ENCODE measurements around the gene IL17RE.

Gene IL17RE

DNA sequence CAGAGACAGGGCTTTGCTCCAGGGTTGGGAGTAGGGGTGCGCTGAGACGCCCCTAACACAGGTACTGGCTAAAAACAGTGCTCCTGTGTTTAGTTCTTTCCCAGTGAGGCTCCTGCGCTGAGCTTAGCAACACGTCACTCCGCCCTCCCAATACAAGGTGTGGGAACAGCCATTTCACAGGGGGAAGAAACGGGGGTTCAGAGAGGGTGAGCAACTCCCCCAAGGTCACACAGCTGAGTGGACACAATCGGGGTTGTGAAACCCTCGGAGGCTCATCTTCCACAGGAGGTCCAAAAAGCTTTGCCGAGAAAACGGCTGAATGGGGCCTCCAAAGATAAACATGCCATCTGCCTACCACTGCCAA lies 48.9 kb downstream of the IL17RE start:
- in situ Hi-C loops (cut with MboI; ENCODE audit: low sequenced_read_pairs), result no loop called here

- in situ Hi-C loops (cut with MboI; ENCODE audit: low sequenced_read_pairs), result no loop called here
Measured at GRCh38 chr3:9951962-9952805, 49.5 kb downstream of the IL17RE start, which contains the start of gene PRRT3. Gene PRRT3 (minus strand): TSS chr3:9952408. CDS start chr3:9950115, 2,293 bp downstream.

DNA sequence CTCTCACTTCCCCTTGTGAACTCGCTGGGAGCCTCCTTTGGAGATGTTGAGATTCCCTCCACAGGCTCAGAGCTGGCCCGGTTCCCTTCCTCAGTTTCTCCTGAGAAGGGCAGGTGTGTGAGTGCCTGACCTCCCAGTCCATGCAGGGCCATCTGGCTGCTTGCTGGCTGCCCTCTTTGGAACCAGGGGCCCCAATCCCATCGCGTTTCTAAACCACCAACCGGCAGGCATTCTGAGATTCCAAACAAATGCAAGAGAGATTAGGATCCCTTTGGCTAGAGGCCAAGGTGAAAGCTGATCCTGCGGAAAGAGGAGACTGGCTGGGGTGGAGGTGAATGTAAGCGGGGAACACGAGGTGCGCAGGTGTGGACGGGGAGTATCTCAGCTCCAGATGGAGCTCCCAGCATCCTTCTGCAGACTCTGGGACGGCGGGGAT lies 52.4 kb downstream of the IL17RE start:
- in situ Hi-C loops (cut with MboI; ENCODE audit: low sequenced_read_pairs), result no loop called here

DNA sequence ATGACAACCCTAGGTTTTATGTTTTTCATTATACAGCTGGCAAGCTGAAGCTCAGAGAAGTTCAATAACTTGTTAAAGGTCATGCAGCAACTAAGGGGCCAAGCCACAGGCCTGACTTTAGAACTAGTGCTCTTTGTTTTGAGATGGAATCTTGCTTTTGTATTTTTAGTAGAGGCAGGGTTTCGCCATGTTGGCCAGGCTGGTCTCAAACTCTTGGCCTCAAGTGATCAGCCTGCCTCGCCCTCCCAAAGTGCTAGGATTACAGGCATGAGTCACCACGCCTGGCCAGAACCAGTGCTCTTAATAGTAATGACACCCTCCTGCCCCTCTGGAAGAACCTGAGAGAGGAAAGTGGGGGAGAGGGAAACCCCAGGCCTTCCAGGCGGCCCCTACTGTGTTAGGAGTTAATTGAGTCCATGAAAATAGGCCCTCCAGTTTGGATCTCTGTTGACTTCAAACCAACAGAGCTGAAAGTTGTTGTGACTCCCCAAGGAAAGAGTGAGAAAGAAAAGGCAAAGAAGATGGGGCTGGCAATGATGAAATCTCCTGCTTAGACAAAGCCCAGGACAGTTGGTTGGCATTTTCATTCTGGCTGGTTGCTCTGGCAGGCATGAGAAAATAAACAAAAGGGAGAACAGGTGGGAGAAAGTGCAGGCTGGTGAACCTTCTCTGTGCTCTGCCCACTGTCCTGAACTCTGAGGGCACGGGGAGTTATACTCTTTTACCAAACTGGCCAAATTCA lies 53.1 kb downstream of the IL17RE start:
- in situ Hi-C loops (cut with MboI; ENCODE audit: low sequenced_read_pairs), result no loop called here

- in situ Hi-C loops (cut with MboI; ENCODE audit: low sequenced_read_pairs), result no loop called here
Measured at GRCh38 chr3:9957214-9957613, 54.6 kb downstream of the IL17RE start.

GRCh38 chr3:9965200-9965875 lies 62.7 kb downstream of the IL17RE start:
- in situ Hi-C loops (cut with MboI; ENCODE audit: low sequenced_read_pairs), result no loop called here
